Measurements from ENCODE around the gene LYSMD4.

The LYSMD4 gene

DNA sequence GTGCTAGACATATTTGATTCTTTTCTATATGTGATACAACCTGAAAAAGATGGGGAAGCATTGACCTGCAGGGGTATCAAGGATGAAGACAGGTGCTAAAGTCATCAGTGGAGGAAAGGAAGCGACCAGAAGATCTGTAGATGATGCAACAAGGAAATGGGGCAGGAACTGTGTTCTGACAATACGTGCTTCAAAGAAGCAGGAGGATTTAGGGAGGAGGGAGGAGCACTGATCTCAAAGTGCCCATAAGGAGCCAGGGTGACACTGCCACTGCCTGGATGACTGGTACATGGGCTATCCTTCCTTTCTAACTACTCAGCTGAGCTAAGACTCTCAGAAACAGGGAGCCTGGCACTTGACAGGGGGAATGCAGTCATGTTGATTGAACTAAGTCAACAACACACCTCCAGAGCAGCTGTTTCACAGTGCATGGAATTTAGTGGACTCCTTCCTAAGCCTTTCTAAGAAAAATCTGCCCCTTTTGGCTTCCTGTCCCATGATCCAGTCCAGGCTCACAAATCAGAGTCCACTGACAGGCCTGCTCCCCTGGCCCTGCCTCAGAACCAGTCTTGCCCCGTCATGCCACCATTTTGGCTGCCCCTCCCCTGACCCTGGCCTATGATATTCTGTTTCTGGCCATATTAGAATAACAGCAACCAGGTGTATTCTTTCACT lies 12.0 kb downstream of the LYSMD4 start:
- TF ChIP-seq EZH2 (IDR thresholded peaks at IDR 0.05; ENCODE audit: borderline replicate concordance, low read length): no peak
- TF ChIP-seq, protein P1, sequence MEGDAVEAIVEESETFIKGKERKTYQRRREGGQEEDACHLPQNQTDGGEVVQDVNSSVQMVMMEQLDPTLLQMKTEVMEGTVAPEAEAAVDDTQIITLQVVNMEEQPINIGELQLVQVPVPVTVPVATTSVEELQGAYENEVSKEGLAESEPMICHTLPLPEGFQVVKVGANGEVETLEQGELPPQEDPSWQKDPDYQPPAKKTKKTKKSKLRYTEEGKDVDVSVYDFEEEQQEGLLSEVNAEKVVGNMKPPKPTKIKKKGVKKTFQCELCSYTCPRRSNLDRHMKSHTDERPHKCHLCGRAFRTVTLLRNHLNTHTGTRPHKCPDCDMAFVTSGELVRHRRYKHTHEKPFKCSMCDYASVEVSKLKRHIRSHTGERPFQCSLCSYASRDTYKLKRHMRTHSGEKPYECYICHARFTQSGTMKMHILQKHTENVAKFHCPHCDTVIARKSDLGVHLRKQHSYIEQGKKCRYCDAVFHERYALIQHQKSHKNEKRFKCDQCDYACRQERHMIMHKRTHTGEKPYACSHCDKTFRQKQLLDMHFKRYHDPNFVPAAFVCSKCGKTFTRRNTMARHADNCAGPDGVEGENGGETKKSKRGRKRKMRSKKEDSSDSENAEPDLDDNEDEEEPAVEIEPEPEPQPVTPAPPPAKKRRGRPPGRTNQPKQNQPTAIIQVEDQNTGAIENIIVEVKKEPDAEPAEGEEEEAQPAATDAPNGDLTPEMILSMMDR (IDR thresholded peaks at IDR 0.05; ENCODE audit: low read length): no peak
- Histone ChIP-seq H3K36me3 (ENCODE audit: insufficient read depth, low read length) (no peaks in the 10 kb centered on the region), H3K9me3 (ENCODE audit: low read length) (no peaks in the 10 kb centered on the region), H3K79me2 (ENCODE audit: insufficient read depth, low read length) (no peaks in the 10 kb centered on the region), H3K4me2 (ENCODE audit: low read length) (no peak overlapping the region), H4K20me1 (ENCODE audit: insufficient read depth, low read length) (no peaks in the 10 kb centered on the region), H3K4me3 (ENCODE audit: low read depth, low read length, poor library complexity, severe bottlenecking) (no peak overlapping the region), H3K9ac (ENCODE audit: low read length) (no peak overlapping the region), H3K27me3 (ENCODE audit: insufficient read depth, low read length) (no peaks in the 10 kb centered on the region), H3F3A (ENCODE audit: insufficient read depth, low read length) (no peaks in the 10 kb centered on the region), H3K27ac (ENCODE audit: low read depth, low read length, poor library complexity, severe bottlenecking) (no peak overlapping the region), H3K9me2 (ENCODE audit: low read depth, low read length) (no peaks in the 10 kb centered on the region), H3K4me1 (ENCODE audit: insufficient read depth, low read length, severe bottlenecking) (peaks cover 27% of the 10 kb centered on the region), H2AFZ (ENCODE audit: low read length) (no peak overlapping the region)

DNA sequence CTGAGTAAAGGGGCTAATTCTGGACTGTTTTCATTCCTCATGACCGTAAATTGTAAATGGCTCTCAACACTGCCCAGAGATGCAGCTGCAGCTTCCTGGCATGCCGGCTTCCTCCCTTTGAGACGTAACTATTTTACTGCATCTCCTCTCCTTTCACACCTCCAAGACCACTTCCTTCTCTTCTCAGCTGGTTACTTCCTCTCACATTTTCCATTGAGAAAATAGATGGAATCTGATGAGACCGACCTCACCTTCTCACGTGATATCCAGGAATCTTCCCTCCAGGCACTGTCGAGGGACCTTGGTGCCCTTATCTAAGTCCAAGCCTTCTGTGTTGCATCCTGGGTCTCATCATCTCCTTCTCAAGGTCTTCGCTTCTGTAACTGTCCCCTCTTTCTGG lies 12.7 kb downstream of the LYSMD4 start:
- no peaks in the 10 kb centered on the region for H3K79me2 ChIP-seq (ENCODE audit: insufficient read depth, low read length)
- H3K4me1 ChIP-seq (ENCODE audit: insufficient read depth, low read length, severe bottlenecking): peaks cover 27% of the 10 kb centered on the region
- H3K9ac ChIP-seq (ENCODE audit: low read length): no peak overlapping the region
- no peak overlapping the region for H2AFZ ChIP-seq (ENCODE audit: low read length)
- no peaks in the 10 kb centered on the region for H3F3A ChIP-seq (ENCODE audit: insufficient read depth, low read length)
- H3K9me2 ChIP-seq (ENCODE audit: low read depth, low read length): no peaks in the 10 kb centered on the region
- no peak overlapping the region for H3K27ac ChIP-seq (ENCODE audit: low read depth, low read length, poor library complexity, severe bottlenecking)
- H3K9me3 ChIP-seq (ENCODE audit: low read length): no peaks in the 10 kb centered on the region
- no peaks in the 10 kb centered on the region for H3K27me3 ChIP-seq (ENCODE audit: insufficient read depth, low read length)
- H4K20me1 ChIP-seq (ENCODE audit: insufficient read depth, low read length): no peaks in the 10 kb centered on the region
- no peak overlapping the region for H3K4me3 ChIP-seq (ENCODE audit: low read depth, low read length, poor library complexity, severe bottlenecking)
- H3K4me2 ChIP-seq (ENCODE audit: low read length): no peak overlapping the region
- TF ChIP-seq, protein P1 (IDR thresholded peaks at IDR 0.05; ENCODE audit: low read length): no peak
- no peak for TF ChIP-seq EZH2 (IDR thresholded peaks at IDR 0.05; ENCODE audit: borderline replicate concordance, low read length)
- no peaks in the 10 kb centered on the region; the same call in 1 of the 2 replicates for H3K36me3 ChIP-seq (ENCODE audit: insufficient read depth, low read length)

DNA sequence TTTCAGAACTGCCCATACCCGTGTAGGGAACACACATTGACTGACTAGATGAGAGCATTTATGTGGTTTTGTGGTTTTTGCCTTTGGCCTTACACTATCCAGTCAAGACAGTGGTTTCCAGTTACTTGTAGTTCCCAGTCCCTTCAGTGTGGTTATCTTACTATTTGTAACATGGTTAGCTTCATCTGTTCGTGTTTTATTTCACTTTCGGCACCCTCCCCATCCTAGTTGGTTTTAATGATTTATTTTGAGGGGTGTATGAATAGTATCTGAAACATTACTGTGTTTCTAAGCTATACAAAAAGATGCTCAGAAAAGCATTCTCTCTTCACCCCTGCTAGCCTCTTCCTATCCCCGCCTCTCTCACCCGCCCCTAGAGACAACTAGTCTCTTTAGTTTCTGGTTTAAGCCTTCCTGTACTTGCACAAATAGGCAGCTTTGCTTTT lies 14.1 kb downstream of the LYSMD4 start:
- H3K9ac ChIP-seq (ENCODE audit: low read length): no peak overlapping the region
- H4K20me1 ChIP-seq (ENCODE audit: insufficient read depth, low read length): no peaks in the 10 kb centered on the region
- H3K27ac ChIP-seq (ENCODE audit: low read depth, low read length, poor library complexity, severe bottlenecking): no peak overlapping the region
- TF ChIP-seq, protein P1 (IDR thresholded peaks at IDR 0.05; ENCODE audit: low read length): no peak
- no peak for TF ChIP-seq EZH2 (IDR thresholded peaks at IDR 0.05; ENCODE audit: borderline replicate concordance, low read length)
- no peak overlapping the region for H2AFZ ChIP-seq (ENCODE audit: low read length)
- H3K36me3 ChIP-seq (ENCODE audit: insufficient read depth, low read length): peaks cover 12% of the 10 kb centered on the region; the same call in 1 of the 2 replicates
- no peaks in the 10 kb centered on the region for H3K79me2 ChIP-seq (ENCODE audit: insufficient read depth, low read length)
- H3K9me3 ChIP-seq (ENCODE audit: low read length): no peaks in the 10 kb centered on the region
- H3K4me2 ChIP-seq (ENCODE audit: low read length): no peak overlapping the region
- no peaks in the 10 kb centered on the region for H3K27me3 ChIP-seq (ENCODE audit: insufficient read depth, low read length)
- H3F3A ChIP-seq (ENCODE audit: insufficient read depth, low read length): no peaks in the 10 kb centered on the region
- peaks cover 27% of the 10 kb centered on the region for H3K4me1 ChIP-seq (ENCODE audit: insufficient read depth, low read length, severe bottlenecking)
- no peaks in the 10 kb centered on the region for H3K9me2 ChIP-seq (ENCODE audit: low read depth, low read length)
- H3K4me3 ChIP-seq (ENCODE audit: low read depth, low read length, poor library complexity, severe bottlenecking): no peak overlapping the region

Measured in OCI-LY1 (cell line).